ENCODE data around the gene TTC7B.

DNA sequence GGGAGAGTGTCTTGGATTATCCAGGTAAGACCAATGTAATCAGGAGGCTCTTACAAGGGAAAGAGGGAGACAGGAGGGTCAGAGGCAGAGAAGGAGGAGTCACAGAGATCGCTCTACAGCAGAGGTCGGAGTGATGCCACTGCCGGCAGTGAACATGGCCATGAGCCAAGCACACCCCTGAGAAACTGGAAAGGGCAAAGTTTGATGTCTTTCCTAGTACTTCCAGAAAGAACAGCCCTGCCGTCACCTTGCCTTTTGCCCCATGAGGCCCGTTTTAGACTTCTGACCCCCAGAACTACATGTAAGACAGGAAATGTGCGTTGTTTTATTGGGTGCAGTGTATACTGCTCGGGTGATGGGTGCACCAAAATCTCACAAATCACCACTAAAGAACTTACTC, 285.7 kb downstream of the TTC7B start:
- TF ChIP-seq CTCF (IDR thresholded peaks at IDR 0.05) (no peak), POLR2AphosphoS5 (IDR thresholded peaks at IDR 0.05) (no peak)

Data from prostate gland (tissue), 2 donors.